HCT116 (cell line): Measurements from ENCODE around the gene BMP7. TPM values are rescaled to one million over a fixed set of nuclear protein-coding genes. Genes with fewer than 3 reads are reported as not detected.

Experiments
- ATAC-seq: fragments of 200-7000 bp; cut with Tn5 transposase; 2 replicates; pipeline ENCODE4 v1.9.1; 2020; ENCODE audit warnings: mild to moderate bottlenecking, moderate library complexity
- BruUV-seq: library from RNA; stranded (reverse); fragments of 400-500 nt; replicated peaks from 2 replicates; lab custom pipeline; 2021; lab: Mats Ljungman, UMichigan
- CTCF ChIA-PET: fragments of 300-600 bp; sonication (Branson Sonifier 250); formaldehyde crosslinking; loops from one replicate; lab custom pipeline; 2021; ENCODE audit warnings: antibody characterized with exemption; lab: Charles Lee
- POLR2A ChIA-PET: fragments of 300-600, 350-600 bp; sonication (Branson Sonifier 250); formaldehyde crosslinking; loops from one replicate; lab custom pipeline; 2021; ENCODE audit warnings: antibody characterized with exemption; lab: Charles Lee
- RAD21 ChIA-PET, 2 experiments: fragments of 300-600 bp; sonication (Branson Sonifier 250); formaldehyde crosslinking; loops; one replicate each; lab custom pipeline; 2023; ENCODE audit warnings: low total read pairs in 2 of 2; ENCODE audit not compliant: uncharacterized antibody in 2 of 2, unreplicated experiment in 2 of 2, low non-redundant PET in 1 of 2; lab: Charles Lee
- DNase-seq: peaks from one replicate; pipeline ENCODE4 v3.0.0-alpha.2; 2010; ENCODE audit warnings: low read depth, low spot score
- H2AFZ ChIP-seq: fragments of 200-600 bp; shearing (Covaris generic), sonication (generic); 2 replicates; pipeline ENCODE4 v1.6.1; 2017; ENCODE audit warnings: low read depth, mixed run types, mixed read lengths, antibody characterized with exemption, low read length; ENCODE audit not compliant: poor library complexity, severe bottlenecking
- H3K27ac ChIP-seq: 2 replicates; pipeline ENCODE4 v1.5.1; 2012; ENCODE audit warnings: low read depth, low read length
- H3K27me3 ChIP-seq: fragments of 200-600 bp; sonication (generic); 2 replicates; pipeline ENCODE4 v1.6.1; 2016; ENCODE audit warnings: mixed run types, low read length, mixed read lengths; ENCODE audit not compliant: insufficient read depth
- H3K36me3 ChIP-seq, 2 experiments: fragments of 200-500 bp in 1 of 2; fragments of 200-600 bp in 1 of 2; sonication (Bioruptor generic) in 1 of 2; sonication (generic) in 1 of 2; 2 replicates each; pipeline versions ENCODE4 v1.5.1 to v1.6.1; 2014 to 2016; ENCODE audit warnings: low read length in 2 of 2, inconsistent platforms in 1 of 2, mixed read lengths in 1 of 2, mixed run types in 1 of 2; ENCODE audit not compliant: insufficient read depth in 2 of 2, control insufficient read depth in 1 of 2
- H3K4me1 ChIP-seq, 2 experiments: fragments of 200-600 bp in 1 of 2; sonication (generic) in 1 of 2; 2 replicates each; pipeline versions ENCODE4 v1.5.1 to v1.6.1; 2012 to 2017; ENCODE audit warnings: low read length in 2 of 2, inconsistent platforms in 1 of 2, mild to moderate bottlenecking in 1 of 2, mixed read lengths in 1 of 2, mixed run types in 1 of 2, moderate library complexity in 1 of 2; ENCODE audit not compliant: insufficient read depth in 2 of 2, control insufficient read depth in 1 of 2
- H3K4me2 ChIP-seq: fragments of 200-600 bp; sonication (generic); 2 replicates; pipeline ENCODE4 v1.6.1; 2017; ENCODE audit warnings: mixed run types, low read length, mixed read lengths
- H3K4me3 ChIP-seq, 2 experiments: fragments of 200-600 bp in 1 of 2; sonication (generic) in 1 of 2; replicated peaks in 1 of 2; 2 replicates each; pipeline ENCODE4 v1.5.1; 2011 to 2016; ENCODE audit warnings: low read length in 2 of 2, control low read depth in 1 of 2, low read depth in 1 of 2, mild to moderate bottlenecking in 1 of 2, mixed read lengths in 1 of 2, mixed run types in 1 of 2
- H3K79me2 ChIP-seq: fragments of 200-600 bp; sonication (generic); 2 replicates; pipeline ENCODE4 v1.6.1; 2017; ENCODE audit warnings: mild to moderate bottlenecking, mixed run types, low read length, moderate library complexity, mixed read lengths; ENCODE audit not compliant: insufficient read depth
- H3K9ac ChIP-seq: fragments of 200-600 bp; sonication (generic); 2 replicates; pipeline ENCODE4 v1.6.1; 2016; ENCODE audit warnings: low read length, mixed read lengths
- H3K9me2 ChIP-seq: fragments of 200-600 bp; sonication (generic), shearing (Covaris generic); 2 replicates; pipeline ENCODE4 v1.6.1; 2017; ENCODE audit warnings: mixed run types, mild to moderate bottlenecking, moderate library complexity; ENCODE audit not compliant: insufficient read depth
- H3K9me3 ChIP-seq, 2 experiments: fragments of 200-500 bp in 1 of 2; fragments of 200-600 bp in 1 of 2; sonication (Bioruptor generic) in 1 of 2; sonication (generic) in 1 of 2; 2 replicates each; pipeline ENCODE4 v1.6.1; 2014 to 2017; ENCODE audit warnings: low read length in 2 of 2, mixed read lengths in 2 of 2, inconsistent platforms in 1 of 2, low read depth in 1 of 2, mild to moderate bottlenecking in 1 of 2, mixed run types in 1 of 2, moderate library complexity in 1 of 2; ENCODE audit not compliant: control insufficient read depth in 1 of 2, insufficient read depth in 1 of 2
- H4K20me1 ChIP-seq: fragments of 200-600 bp; sonication (generic), shearing (Covaris generic); 2 replicates; pipeline ENCODE4 v1.6.1; 2017; ENCODE audit warnings: mixed run types, mild to moderate bottlenecking, moderate library complexity; ENCODE audit not compliant: insufficient read depth
- ATF3 ChIP-seq: IDR thresholded peaks from 2 replicates; pipeline ENCODE4 v1.6.1; 2012
- CBX3 ChIP-seq: IDR thresholded peaks from 2 replicates; pipeline ENCODE4 v1.6.1; 2012; ENCODE audit warnings: low read depth
- CEBPB ChIP-seq: IDR thresholded peaks from 2 replicates; pipeline ENCODE4 v1.6.1; 2012; ENCODE audit warnings: low read depth
- CTCF ChIP-seq, 3 experiments: fragments of 200-600 bp in 1 of 3; sonication (generic) in 1 of 3; IDR thresholded peaks in 2 of 3; conservative IDR thresholded peaks in 1 of 3; 2 replicates each; pipeline ENCODE4 v1.5.1; 2012 to 2017; ENCODE audit warnings: low read depth in 2 of 3, low read length in 2 of 3, antibody characterized with exemption in 1 of 3, borderline replicate concordance in 1 of 3, control low read depth in 1 of 3, mild to moderate bottlenecking in 1 of 3, mixed read lengths in 1 of 3, mixed run types in 1 of 3, moderate library complexity in 1 of 3; ENCODE audit not compliant: insufficient read depth in 1 of 3
- EGR1 ChIP-seq: IDR thresholded peaks from 2 replicates; pipeline ENCODE4 v1.6.1; 2012; ENCODE audit warnings: low read depth
- ELF1 ChIP-seq: IDR thresholded peaks from 2 replicates; pipeline ENCODE4 v1.6.1; 2012; ENCODE audit warnings: low read depth, borderline replicate concordance
- EZH2phosphoT487 ChIP-seq: fragments of 200-600 bp; IDR thresholded peaks from 2 replicates; pipeline ENCODE4 v1.6.1; 2018; ENCODE audit warnings: antibody characterized with exemption, borderline replicate concordance
- FOSL1 ChIP-seq: IDR thresholded peaks from 2 replicates; pipeline ENCODE4 v1.6.1; 2012; ENCODE audit warnings: low read depth
- JUND ChIP-seq: IDR thresholded peaks from 2 replicates; pipeline ENCODE4 v1.6.1; 2012
- MAX ChIP-seq: IDR thresholded peaks from 2 replicates; pipeline ENCODE4 v1.6.1; 2012
- POLR2A ChIP-seq: IDR thresholded peaks from 2 replicates; pipeline ENCODE4 v1.7.0; 2011; ENCODE audit warnings: borderline replicate concordance; ENCODE audit not compliant: insufficient read depth, insufficient read length; ENCODE audit errors: extremely low read depth
- POLR2AphosphoS5 ChIP-seq: IDR thresholded peaks from 2 replicates; pipeline ENCODE4 v1.6.1; 2011; ENCODE audit warnings: mild to moderate bottlenecking, low read depth, low read length, moderate library complexity
- RAD21 ChIP-seq: IDR thresholded peaks from 2 replicates; pipeline ENCODE4 v1.6.1; 2012; ENCODE audit warnings: low read depth, mild to moderate bottlenecking
- SRF ChIP-seq: IDR thresholded peaks from 2 replicates; pipeline ENCODE4 v1.6.1; 2012; ENCODE audit warnings: low read depth
- TCF7L2 ChIP-seq: IDR thresholded peaks from 2 replicates; pipeline ENCODE4 v1.7.0; 2011; ENCODE audit warnings: borderline replicate concordance, inconsistent platforms; ENCODE audit not compliant: insufficient read depth, insufficient read length; ENCODE audit errors: extremely low read depth
- YY1 ChIP-seq: IDR thresholded peaks from 2 replicates; pipeline ENCODE4 v1.6.1; 2011; ENCODE audit warnings: low read length, low read depth, moderate library complexity, mild to moderate bottlenecking; ENCODE audit not compliant: insufficient replicate concordance; ENCODE audit errors: extremely low read depth
- ZBTB33 ChIP-seq: IDR thresholded peaks from 2 replicates; pipeline ENCODE4 v1.6.1; 2011; ENCODE audit warnings: mild to moderate bottlenecking, low read length, moderate library complexity; ENCODE audit not compliant: insufficient replicate concordance; ENCODE audit errors: extremely low read depth
- ZFX ChIP-seq: fragments of 450-650 bp; IDR thresholded peaks from 2 replicates; pipeline ENCODE4 v1.6.1; 2017
- ZNF274 ChIP-seq: fragments of 200-500 bp; sonication (Bioruptor generic); IDR thresholded peaks from 2 replicates; pipeline ENCODE4 v1.6.1; 2014; ENCODE audit warnings: mild to moderate bottlenecking, low read depth, low read length, inconsistent platforms
- intact Hi-C: fragments of 100-400 bp; cut with micrococcal nuclease; formaldehyde crosslinking; loops from 2 replicates; pipeline ENCODE4 v1.10.0; 2022
- total RNA-seq: library from RNA; stranded (reverse); gene quantifications from one replicate; pipeline ENCODE4 v1.2.1, GENCODE V29; 2021; ENCODE audit not compliant: unreplicated experiment
- TF ChIP-seq, protein P1 (sequence below): IDR thresholded peaks from 2 replicates; pipeline ENCODE4 v1.6.1; 2012; ENCODE audit warnings: low read depth

Gene BMP7
- total RNA-seq, 1 experiment from 2014 or later, result 7.0 TPM

DNA sequence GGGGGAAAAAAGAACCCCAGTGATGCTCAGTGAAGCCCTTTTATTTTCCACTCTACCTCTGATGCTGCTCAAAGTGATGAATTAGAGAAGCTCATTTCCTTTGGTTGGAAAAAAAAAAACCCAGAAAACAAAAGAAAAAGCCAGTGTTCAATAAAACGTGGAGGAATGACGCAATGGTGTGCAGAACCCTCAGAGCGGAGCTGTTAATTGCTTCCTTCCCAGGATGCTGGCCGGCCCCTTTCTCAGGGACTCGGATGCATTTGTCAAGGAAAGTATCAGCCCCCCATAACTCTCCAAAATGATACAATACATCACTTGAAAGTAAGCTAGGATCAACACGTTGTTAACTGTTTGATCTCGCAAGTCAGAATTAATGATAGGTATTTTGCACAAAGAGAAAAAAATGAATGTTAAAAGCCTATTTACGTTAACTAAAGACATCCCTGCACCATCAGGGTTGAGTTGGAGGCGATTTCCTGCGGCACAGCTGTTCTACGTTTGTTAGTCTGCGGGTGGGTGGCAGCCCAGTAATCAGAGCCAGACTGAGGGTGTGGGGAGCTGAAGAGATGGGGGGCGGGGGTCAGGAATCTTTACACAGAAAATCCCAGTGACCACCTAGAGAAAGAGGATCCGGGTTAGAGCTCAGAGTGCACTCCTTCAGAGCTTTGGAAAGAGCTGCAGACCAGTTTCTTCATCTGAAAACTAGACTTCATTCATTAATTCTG lies 132.4 kb downstream of the BMP7 start:
- H3K27me3 ChIP-seq, result 0 out of 2 replicates have a peak, but pooled peaks cover 4% of the 10 kb centered on the region

More for the DNA sequence above, 132.4 kb downstream of the BMP7 start:
- intact Hi-C loops, result no loop called here
- RAD21 ChIA-PET, result no interaction called here
- Histone ChIP-seq H4K20me1 (no peaks in the 10 kb centered on the region), H3K9ac (no peak overlapping the region), H3K27ac (no peak overlapping the region), H3K4me1 (no peaks in the 10 kb centered on the region), H3K9me3 (no peaks in the 10 kb centered on the region), H3K4me2 (no peak overlapping the region), H3K9me2 (no peaks in the 10 kb centered on the region), H3K79me2 (no peaks in the 10 kb centered on the region), H3K4me3 (no peak overlapping the region), H3K36me3 (no peaks in the 10 kb centered on the region), H2AFZ (no peak overlapping the region)
- no TSS peak for BruUV-seq
- no peak for ATAC-seq
- POLR2A ChIA-PET, result no interaction called here
- CTCF ChIA-PET, result no interaction called here
- no peak for TF ChIP-seq POLR2AphosphoS5
- no peak for TF ChIP-seq ELF1
- TF ChIP-seq ZFX, result no peak
- TF ChIP-seq FOSL1, result no peak
- TF ChIP-seq, protein P1, sequence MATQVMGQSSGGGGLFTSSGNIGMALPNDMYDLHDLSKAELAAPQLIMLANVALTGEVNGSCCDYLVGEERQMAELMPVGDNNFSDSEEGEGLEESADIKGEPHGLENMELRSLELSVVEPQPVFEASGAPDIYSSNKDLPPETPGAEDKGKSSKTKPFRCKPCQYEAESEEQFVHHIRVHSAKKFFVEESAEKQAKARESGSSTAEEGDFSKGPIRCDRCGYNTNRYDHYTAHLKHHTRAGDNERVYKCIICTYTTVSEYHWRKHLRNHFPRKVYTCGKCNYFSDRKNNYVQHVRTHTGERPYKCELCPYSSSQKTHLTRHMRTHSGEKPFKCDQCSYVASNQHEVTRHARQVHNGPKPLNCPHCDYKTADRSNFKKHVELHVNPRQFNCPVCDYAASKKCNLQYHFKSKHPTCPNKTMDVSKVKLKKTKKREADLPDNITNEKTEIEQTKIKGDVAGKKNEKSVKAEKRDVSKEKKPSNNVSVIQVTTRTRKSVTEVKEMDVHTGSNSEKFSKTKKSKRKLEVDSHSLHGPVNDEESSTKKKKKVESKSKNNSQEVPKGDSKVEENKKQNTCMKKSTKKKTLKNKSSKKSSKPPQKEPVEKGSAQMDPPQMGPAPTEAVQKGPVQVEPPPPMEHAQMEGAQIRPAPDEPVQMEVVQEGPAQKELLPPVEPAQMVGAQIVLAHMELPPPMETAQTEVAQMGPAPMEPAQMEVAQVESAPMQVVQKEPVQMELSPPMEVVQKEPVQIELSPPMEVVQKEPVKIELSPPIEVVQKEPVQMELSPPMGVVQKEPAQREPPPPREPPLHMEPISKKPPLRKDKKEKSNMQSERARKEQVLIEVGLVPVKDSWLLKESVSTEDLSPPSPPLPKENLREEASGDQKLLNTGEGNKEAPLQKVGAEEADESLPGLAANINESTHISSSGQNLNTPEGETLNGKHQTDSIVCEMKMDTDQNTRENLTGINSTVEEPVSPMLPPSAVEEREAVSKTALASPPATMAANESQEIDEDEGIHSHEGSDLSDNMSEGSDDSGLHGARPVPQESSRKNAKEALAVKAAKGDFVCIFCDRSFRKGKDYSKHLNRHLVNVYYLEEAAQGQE, result no peak
- TF ChIP-seq EZH2phosphoT487, result no peak
- TF ChIP-seq RAD21, result no peak
- TF ChIP-seq CTCF (IDR thresholded peaks at IDR 0.05 in 2 of 3, conservative IDR thresholded peaks at IDR 0.05 in 1 of 3; ENCODE audit: borderline replicate concordance in 1 of 3, insufficient read depth in 1 of 3, low read depth in 2 of 3, low read length in 2 of 3), result no peak
- no peak for TF ChIP-seq EGR1
- no peak for TF ChIP-seq ZNF274
- no peak for TF ChIP-seq JUND
- no peak for TF ChIP-seq YY1
- TF ChIP-seq MAX, result no peak
- TF ChIP-seq CEBPB, result no peak
- no peak for TF ChIP-seq ZBTB33
- TF ChIP-seq POLR2A, result no peak
- no peak for TF ChIP-seq TCF7L2
- no peak for TF ChIP-seq CBX3
- no peak for TF ChIP-seq ATF3
- TF ChIP-seq SRF, result no peak
- DNase-seq, result no peak
